Measurements from ENCODE around the gene LAGE3.
A peak's percentile ranks its signal among the peaks of the same experiment; 100 is the strongest.

LAGE3 gene

GRCh38 chrX:154458954-154459778 is 19.9 kb downstream of the LAGE3 start:
- no peak for DNase-seq (ENCODE audit: low spot score)
- in situ Hi-C loops (cut with MboI; ENCODE audit: low pct_unique_long_range_greater_than_20kb, low sequenced_read_pairs, unreplicated experiment) = no loop called here
- TF ChIP-seq CTCF (IDR thresholded peaks at IDR 0.05; ENCODE audit: extremely low read depth, insufficient read depth, missing control alignments) = no peak

GRCh38 chrX:154458116-154458953 is 20.7 kb downstream of the LAGE3 start, which contains the start of gene PLXNA3:
PLXNA3 (plus strand) TSS chrX:154458281; CDS start chrX:154460184, 1,903 bp downstream.
- peak; percentile 86 for DNase-seq (ENCODE audit: low spot score)
- in situ Hi-C loops (cut with MboI; ENCODE audit: low pct_unique_long_range_greater_than_20kb, low sequenced_read_pairs, unreplicated experiment) = no loop called here
- TF ChIP-seq CTCF (IDR thresholded peaks at IDR 0.05; ENCODE audit: extremely low read depth, insufficient read depth, missing control alignments) = no peak

- in situ Hi-C loops (cut with MboI; ENCODE audit: low pct_unique_long_range_greater_than_20kb, low sequenced_read_pairs, unreplicated experiment) = no loop called here
- no peak for TF ChIP-seq CTCF (IDR thresholded peaks at IDR 0.05; ENCODE audit: extremely low read depth, insufficient read depth, missing control alignments)
- peak; percentile 90 for DNase-seq (ENCODE audit: low spot score)
Observed at GRCh38 chrX:154457491-154458115, 21.5 kb downstream of the LAGE3 start.

GRCh38 chrX:154452823-154453222 is 26.3 kb downstream of the LAGE3 start:
- DNase-seq (ENCODE audit: low spot score) = no peak
- no peak for TF ChIP-seq CTCF (IDR thresholded peaks at IDR 0.05; ENCODE audit: extremely low read depth, insufficient read depth, missing control alignments)
- in situ Hi-C loops (cut with MboI; ENCODE audit: low pct_unique_long_range_greater_than_20kb, low sequenced_read_pairs, unreplicated experiment) = no loop called here

GRCh38 chrX:154450312-154450711 is 28.8 kb downstream of the LAGE3 start:
- no peak for DNase-seq (ENCODE audit: low spot score)
- no peak for TF ChIP-seq CTCF (IDR thresholded peaks at IDR 0.05; ENCODE audit: extremely low read depth, insufficient read depth, missing control alignments)
- in situ Hi-C loops (cut with MboI; ENCODE audit: low pct_unique_long_range_greater_than_20kb, low sequenced_read_pairs, unreplicated experiment) = no loop called here

GRCh38 chrX:154449618-154450017 is 29.5 kb downstream of the LAGE3 start:
- no peak for DNase-seq (ENCODE audit: low spot score)
- in situ Hi-C loops (cut with MboI; ENCODE audit: low pct_unique_long_range_greater_than_20kb, low sequenced_read_pairs, unreplicated experiment) = no loop called here
- no peak for TF ChIP-seq CTCF (IDR thresholded peaks at IDR 0.05; ENCODE audit: extremely low read depth, insufficient read depth, missing control alignments)

Data from GM13977 (cell line).